GM19025 (cell line): ENCODE data around the gene SCCPDH.

Source experiments
- ATAC-seq: cut with Tn5 transposase; IDR thresholded peaks from one replicate; pipeline ENCODE4 v1.9.1; 2021; ENCODE audit warnings: mild to moderate bottlenecking, low read depth, moderate library complexity; ENCODE audit not compliant: unreplicated experiment

SCCPDH gene

GRCh38 chr1:246748006-246748405, 23.8 kb downstream of the SCCPDH start:
- no peak for ATAC-seq

GRCh38 chr1:246748867-246749266, 24.7 kb downstream of the SCCPDH start:
- no peak for ATAC-seq

GRCh38 chr1:246750752-246751151, 26.5 kb downstream of the SCCPDH start:
- ATAC-seq = no peak

GRCh38 chr1:246753670-246754535, 29.7 kb downstream of the SCCPDH start:
- peak; percentile 74 for ATAC-seq

GRCh38 chr1:246755419-246755818, 31.2 kb downstream of the SCCPDH start:
- ATAC-seq = no peak

GRCh38 chr1:246760422-246761347, 36.5 kb downstream of the SCCPDH start:
- no peak for ATAC-seq

GRCh38 chr1:246761396-246761795, 37.2 kb downstream of the SCCPDH start:
- no peak for ATAC-seq

- ATAC-seq = no peak
Measured at GRCh38 chr1:246765521-246765920, 41.3 kb downstream of the SCCPDH start.

- ATAC-seq = no peak
Measured at GRCh38 chr1:246768403-246769020, 44.3 kb downstream of the SCCPDH start.

GRCh38 chr1:246769306-246769705, 45.1 kb downstream of the SCCPDH start:
- no peak for ATAC-seq

- no peak for ATAC-seq
Measured at GRCh38 chr1:246771366-246771765, 47.2 kb downstream of the SCCPDH start.

GRCh38 chr1:246772686-246773085, 48.5 kb downstream of the SCCPDH start:
- ATAC-seq = no peak

- ATAC-seq = peak; percentile 94
Measured at GRCh38 chr1:246773213-246773641, 49.0 kb downstream of the SCCPDH start.

GRCh38 chr1:246775531-246776385, 51.5 kb downstream of the SCCPDH start:
- ATAC-seq = no peak

GRCh38 chr1:246776923-246777322, 52.7 kb downstream of the SCCPDH start:
- ATAC-seq = no peak

- ATAC-seq = no peak
Measured at GRCh38 chr1:246778663-246779062, 54.5 kb downstream of the SCCPDH start.

GRCh38 chr1:246779561-246780175, 55.5 kb downstream of the SCCPDH start:
- no peak for ATAC-seq

- ATAC-seq = no peak
Measured at GRCh38 chr1:246780264-246780663, 56.1 kb downstream of the SCCPDH start.

- ATAC-seq = no peak
Measured at GRCh38 chr1:246781212-246781611, 57.0 kb downstream of the SCCPDH start.
